BJ (cell line): Measurements from ENCODE around the gene TAS1R3. TPM values are rescaled to one million over a fixed set of nuclear protein-coding genes. Genes with fewer than 3 reads are reported as not detected.

ENCODE experiments used
- CTCF ChIA-PET: fragments of 350-600 bp; formaldehyde crosslinking; extraction: SDS; loops from one replicate; lab custom pipeline; 2021; ENCODE audit warnings: antibody characterized with exemption, inconsistent platforms; lab: Yijun Ruan, JAX
- POLR2A ChIA-PET: fragments of 300-600 bp; sonication (Branson Sonifier 250); formaldehyde crosslinking; extraction: SDS; loops from one replicate; lab custom pipeline; 2021; ENCODE audit warnings: antibody characterized with exemption; lab: Charles Lee
- DNase-seq: peaks from one replicate; pipeline ENCODE4 v3.0.0-alpha.2; 2011; ENCODE audit warnings: low read depth
- H3K27me3 ChIP-seq: 2 replicates; pipeline ENCODE4 v1.6.0; 2011; ENCODE audit warnings: low read length; ENCODE audit not compliant: control insufficient read depth, insufficient read depth
- H3K36me3 ChIP-seq: 2 replicates; pipeline ENCODE4 v1.5.1; 2011; ENCODE audit warnings: low read length; ENCODE audit not compliant: control insufficient read depth, insufficient read depth
- H3K4me3 ChIP-seq: 2 replicates; pipeline ENCODE4 v1.5.1; 2011; ENCODE audit warnings: low read depth, mild to moderate bottlenecking, control low read depth, low read length
- polyA plus RNA-seq: library from polyadenylated mRNA; depleted of rRNA; stranded (reverse); fragments of >200 nt; gene quantifications from 2 replicates; pipeline ENCODE4 v1.2.3, GENCODE V29; 2011
- TF ChIP-seq, protein P1 (sequence below): IDR thresholded peaks from 2 replicates; pipeline ENCODE4 v1.5.1; 2011; ENCODE audit warnings: low read depth, mild to moderate bottlenecking, control low read depth, inconsistent platforms, low read length, moderate library complexity; ENCODE audit not compliant: insufficient read depth

The TAS1R3 gene
- polyA plus RNA-seq, 1 experiment: 0.11 TPM

DNA sequence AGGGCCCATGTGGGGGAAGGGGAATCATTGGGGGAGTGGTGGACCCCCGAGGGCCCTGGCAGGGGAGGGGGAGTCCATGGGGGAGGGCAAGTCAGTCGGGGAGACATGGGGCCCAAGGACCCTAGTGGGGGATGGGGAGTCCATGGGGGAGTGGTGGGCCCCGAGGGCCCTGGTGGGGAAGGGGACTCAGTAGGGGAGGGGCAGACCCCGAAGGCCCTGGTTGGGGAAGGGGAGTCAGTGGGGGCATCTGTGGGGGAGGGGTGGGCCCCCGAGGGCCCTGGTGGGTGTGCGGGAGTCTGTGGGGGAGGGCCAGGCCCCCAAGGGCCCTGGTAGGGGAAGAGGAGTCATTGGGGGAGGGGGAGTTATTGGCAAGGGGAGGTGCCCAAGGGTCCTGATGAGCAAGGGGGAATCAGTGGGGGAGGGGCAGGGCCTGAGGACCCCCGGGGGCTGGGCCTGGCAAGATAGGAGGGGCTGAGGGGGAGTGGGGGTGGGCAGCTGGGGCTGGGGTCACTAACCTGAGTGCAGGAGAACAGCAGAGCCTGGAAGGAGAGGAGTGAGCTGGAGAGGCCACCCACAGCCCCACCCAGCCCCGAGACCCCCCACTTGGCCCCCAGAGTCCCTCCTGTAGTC is 25.2 kb downstream of the TAS1R3 start:
- ChIA-PET CTCF (no interaction called here), POLR2A (no interaction called here)
- Histone ChIP-seq H3K36me3 (peaks cover 31% of the 10 kb centered on the region), H3K4me3 (peak overlapping the region; percentile 95), H3K27me3 (no peaks in the 10 kb centered on the region)
- no peak for DNase-seq
- TF ChIP-seq, protein P1, sequence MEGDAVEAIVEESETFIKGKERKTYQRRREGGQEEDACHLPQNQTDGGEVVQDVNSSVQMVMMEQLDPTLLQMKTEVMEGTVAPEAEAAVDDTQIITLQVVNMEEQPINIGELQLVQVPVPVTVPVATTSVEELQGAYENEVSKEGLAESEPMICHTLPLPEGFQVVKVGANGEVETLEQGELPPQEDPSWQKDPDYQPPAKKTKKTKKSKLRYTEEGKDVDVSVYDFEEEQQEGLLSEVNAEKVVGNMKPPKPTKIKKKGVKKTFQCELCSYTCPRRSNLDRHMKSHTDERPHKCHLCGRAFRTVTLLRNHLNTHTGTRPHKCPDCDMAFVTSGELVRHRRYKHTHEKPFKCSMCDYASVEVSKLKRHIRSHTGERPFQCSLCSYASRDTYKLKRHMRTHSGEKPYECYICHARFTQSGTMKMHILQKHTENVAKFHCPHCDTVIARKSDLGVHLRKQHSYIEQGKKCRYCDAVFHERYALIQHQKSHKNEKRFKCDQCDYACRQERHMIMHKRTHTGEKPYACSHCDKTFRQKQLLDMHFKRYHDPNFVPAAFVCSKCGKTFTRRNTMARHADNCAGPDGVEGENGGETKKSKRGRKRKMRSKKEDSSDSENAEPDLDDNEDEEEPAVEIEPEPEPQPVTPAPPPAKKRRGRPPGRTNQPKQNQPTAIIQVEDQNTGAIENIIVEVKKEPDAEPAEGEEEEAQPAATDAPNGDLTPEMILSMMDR: no peak

DNA sequence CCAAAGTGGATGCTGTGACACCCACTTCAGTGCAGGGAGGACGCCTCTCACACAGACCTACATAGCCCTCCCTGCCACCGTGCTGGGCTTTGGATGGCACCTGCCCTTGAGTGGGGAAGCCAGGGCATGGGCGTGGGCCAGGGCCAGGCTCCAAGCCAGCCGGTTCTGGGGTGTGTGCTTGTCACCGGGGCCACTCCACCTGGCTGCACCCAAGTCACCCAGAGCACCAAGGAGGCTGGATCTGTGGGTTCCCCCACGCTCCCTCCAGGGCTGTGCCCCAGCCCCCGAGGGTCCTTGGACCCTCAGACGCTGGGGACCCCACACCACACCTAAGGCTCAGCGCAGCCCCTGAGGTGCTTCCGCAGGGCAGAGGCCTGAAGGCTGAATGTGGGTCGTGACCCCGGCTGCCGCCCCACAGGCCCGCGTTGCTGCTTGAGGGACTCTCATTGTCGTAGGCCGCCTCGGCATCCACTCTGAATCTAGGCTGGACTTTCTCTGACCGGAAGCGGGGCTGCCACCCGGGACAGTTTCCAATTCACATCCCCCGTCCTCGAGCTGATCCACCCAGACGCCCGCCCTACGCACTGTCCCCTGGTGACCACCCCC is 25.8 kb downstream of the TAS1R3 start:
- CTCF ChIA-PET: interaction anchor here (1.5 to 2.7 kb wide), 2 partner anchors 8 to 14 kb away, joined by 8 to 31 read pairs; partner anchors contain the start of gene DVL1
- peak overlapping the region; percentile 95 for H3K4me3 ChIP-seq
- H3K36me3 ChIP-seq: peaks cover 29% of the 10 kb centered on the region
- POLR2A ChIA-PET: no interaction called here
- H3K27me3 ChIP-seq: no peaks in the 10 kb centered on the region
- DNase-seq: no peak
- TF ChIP-seq, protein P1: no peak

DNA sequence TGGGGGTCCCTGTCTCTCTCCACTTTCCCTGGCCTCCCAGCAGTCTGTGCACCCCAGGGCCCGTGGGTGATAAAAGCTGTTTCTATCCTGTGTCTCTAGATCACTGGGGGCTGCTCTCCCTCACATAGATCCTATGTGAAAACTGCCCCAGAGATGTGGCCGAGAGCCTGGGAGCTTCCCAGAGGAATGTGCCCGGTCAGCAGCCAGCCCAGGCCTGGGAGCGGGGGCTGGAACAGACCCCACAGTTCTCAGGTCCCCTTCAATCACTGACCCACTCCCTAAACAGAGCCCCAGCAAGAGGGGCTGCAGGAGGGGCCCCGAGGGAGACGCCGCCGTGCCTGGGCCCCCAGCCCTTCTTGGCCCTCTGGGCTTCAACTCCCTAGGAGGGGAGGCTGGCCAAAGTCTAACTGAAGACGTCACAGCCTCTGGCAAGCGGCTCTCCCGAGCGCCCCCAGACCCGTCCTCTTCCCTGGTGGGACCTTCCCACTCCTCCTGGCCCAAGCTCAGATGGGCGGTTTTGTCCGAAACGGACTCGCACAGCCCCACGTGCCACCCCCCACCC is 26.9 kb downstream of the TAS1R3 start:
- ChIA-PET CTCF (interaction anchor here (1.4 to 2.7 kb wide), 3 partner anchors 9 to 14 kb away, joined by 4 to 31 read pairs (median 8); partner anchors contain the start of gene DVL1), POLR2A (interaction anchor here (0.6 kb wide), 1 partner anchor 48 kb away, joined by 3 read pairs; no protein-coding TSS in a partner anchor)
- no peak for DNase-seq
- H3K4me3 ChIP-seq: peak overlapping the region; percentile 95
- H3K36me3 ChIP-seq: peaks cover 21% of the 10 kb centered on the region
- no peaks in the 10 kb centered on the region for H3K27me3 ChIP-seq
- TF ChIP-seq, protein P1: no peak

DNA sequence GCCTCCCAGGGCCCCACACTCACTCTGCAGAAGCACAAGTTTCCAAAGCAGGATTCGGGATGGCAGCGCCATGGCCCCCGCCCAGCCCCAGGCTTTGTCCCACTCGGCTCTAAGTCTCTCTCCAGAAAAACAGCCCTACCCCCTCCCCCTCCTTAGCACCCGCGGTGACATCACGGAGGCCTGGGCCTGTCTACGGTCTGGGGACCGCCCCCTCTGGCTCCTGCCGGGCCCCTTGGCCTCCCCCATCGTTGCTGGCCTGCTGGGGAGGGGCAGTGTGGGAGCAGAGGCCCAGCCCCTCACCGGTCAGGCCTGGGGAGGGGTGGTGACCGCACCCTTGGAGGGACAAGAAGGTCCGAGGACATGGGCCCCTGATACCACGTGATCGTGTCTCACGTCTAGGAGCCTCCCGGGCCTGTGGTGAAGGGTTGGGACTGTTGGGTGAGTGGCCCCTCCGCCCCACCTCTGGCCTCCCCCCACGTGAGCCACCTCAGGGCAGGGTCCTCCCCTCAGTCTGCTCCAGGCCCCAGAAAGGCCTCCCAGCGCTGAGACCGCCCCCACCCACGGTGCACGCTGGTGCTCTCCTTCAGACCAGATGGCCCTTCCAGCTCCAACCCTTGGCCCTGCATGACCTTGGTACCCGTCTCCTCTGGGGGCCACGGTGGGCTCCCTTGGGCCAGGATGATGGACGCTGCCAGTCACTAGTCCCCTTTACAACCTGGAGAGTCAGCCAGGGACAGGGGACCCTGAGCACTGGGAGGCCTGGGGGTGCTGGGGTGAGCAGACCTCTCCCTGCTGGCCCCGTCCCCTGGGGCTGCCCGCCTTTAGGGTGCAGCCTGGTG is 27.6 kb downstream of the TAS1R3 start, which contains the start of gene MXRA8:
Gene MXRA8, minus strand, starts transcription at position 123 of the 839 bp plus-strand sequence. Its CDS starts 51 bp downstream, at position 72.
- ChIA-PET POLR2A (interaction anchor here (0.6 to 1.0 kb wide), 2 partner anchors 17 to 49 kb away, joined by 3 to 4 read pairs; no protein-coding TSS in a partner anchor), CTCF (interaction anchor here (0.6 to 2.7 kb wide), 4 partner anchors 10 to 473 kb away, joined by 3 to 31 read pairs (median 6); partner anchors contain the start of gene DVL1)
- TF ChIP-seq, protein P1: no peak
- Histone ChIP-seq H3K27me3 (no peaks in the 10 kb centered on the region), H3K36me3 (peaks cover 14% of the 10 kb centered on the region), H3K4me3 (peak within 1 kb of the TSS; percentile 95)
- DNase-seq: peak; percentile 73
